ENCODE results near the gene NDUFA8. TPM values are rescaled to one million over a fixed set of nuclear protein-coding genes. Genes with fewer than 3 reads are reported as not detected.

The NDUFA8 gene
- total RNA-seq, 4 donors from 2014 or later: 40.6 to 48.0 (median 45.7) TPM

- Histone ChIP-seq H3K36me3 (no peaks in the 10 kb centered on the region), H3K4me3 (no peak overlapping the region), H3K27me3 (peaks cover 0 to 2% (median 0%) of the 10 kb centered on the region in 4 donors), H3K4me1 (peaks cover 0 to 31% (median 16%) of the 10 kb centered on the region in 3 donors), H3K9me3 (no peaks in the 10 kb centered on the region), H3K27ac (no peak overlapping the region)
- intact Hi-C loops (cut with DNase I): no loop called here
- WGBS, 2 donors: 52 to 56% methylated on average over 4 to 5 of the region's 5 CpGs
- TF ChIP-seq, protein P1, sequence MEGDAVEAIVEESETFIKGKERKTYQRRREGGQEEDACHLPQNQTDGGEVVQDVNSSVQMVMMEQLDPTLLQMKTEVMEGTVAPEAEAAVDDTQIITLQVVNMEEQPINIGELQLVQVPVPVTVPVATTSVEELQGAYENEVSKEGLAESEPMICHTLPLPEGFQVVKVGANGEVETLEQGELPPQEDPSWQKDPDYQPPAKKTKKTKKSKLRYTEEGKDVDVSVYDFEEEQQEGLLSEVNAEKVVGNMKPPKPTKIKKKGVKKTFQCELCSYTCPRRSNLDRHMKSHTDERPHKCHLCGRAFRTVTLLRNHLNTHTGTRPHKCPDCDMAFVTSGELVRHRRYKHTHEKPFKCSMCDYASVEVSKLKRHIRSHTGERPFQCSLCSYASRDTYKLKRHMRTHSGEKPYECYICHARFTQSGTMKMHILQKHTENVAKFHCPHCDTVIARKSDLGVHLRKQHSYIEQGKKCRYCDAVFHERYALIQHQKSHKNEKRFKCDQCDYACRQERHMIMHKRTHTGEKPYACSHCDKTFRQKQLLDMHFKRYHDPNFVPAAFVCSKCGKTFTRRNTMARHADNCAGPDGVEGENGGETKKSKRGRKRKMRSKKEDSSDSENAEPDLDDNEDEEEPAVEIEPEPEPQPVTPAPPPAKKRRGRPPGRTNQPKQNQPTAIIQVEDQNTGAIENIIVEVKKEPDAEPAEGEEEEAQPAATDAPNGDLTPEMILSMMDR (IDR thresholded peaks at IDR 0.05): no peak
- TF ChIP-seq POLR2A (IDR thresholded peaks at IDR 0.05): no peak
- no peak for DNase-seq
Measured at GRCh38 chr9:122192261-122192875, 32.8 kb upstream of the NDUFA8 start.

DNA sequence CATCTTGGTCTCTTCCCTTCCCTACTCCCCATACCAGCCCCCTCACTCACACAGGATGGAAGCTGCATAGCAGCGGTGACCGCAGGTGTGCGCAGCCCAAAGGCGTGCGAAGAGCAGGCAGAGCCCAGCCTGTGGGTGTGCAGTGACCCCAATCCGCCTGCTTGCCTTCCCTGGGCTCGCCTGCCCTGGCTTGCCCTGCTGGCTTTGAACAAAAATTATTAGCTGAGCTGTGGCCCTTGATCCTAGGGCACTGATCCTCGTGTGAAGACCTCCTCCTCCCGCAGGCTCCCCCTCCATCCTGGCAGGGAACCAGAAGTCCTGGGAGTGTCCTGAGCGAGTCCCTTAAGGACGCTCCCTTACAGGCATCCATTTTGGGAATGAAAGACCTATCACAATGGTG, 32.0 kb upstream of the NDUFA8 start:
- WGBS, 2 donors: 39% methylated on average over 11 of the region's 11 CpGs; no CpG with 5 or more reads in 1 of the 2 donors
- Histone ChIP-seq H3K4me1 (peaks cover 0 to 31% (median 16%) of the 10 kb centered on the region in 3 donors), H3K4me3 (no peak overlapping the region), H3K36me3 (no peaks in the 10 kb centered on the region), H3K27me3 (no peaks in the 10 kb centered on the region), H3K27ac (no peak overlapping the region), H3K9me3 (no peaks in the 10 kb centered on the region)
- TF ChIP-seq, protein P1 (IDR thresholded peaks at IDR 0.05): no peak
- TF ChIP-seq POLR2A (IDR thresholded peaks at IDR 0.05): no peak
- DNase-seq: no peak
- intact Hi-C loops (cut with DNase I): no loop called here

GRCh38 chr9:122190597-122191381, 31.2 kb upstream of the NDUFA8 start:
- intact Hi-C loops (cut with DNase I): no loop called here
- Histone ChIP-seq H3K4me1 (peaks cover 0 to 31% (median 16%) of the 10 kb centered on the region in 3 donors), H3K27me3 (no peaks in the 10 kb centered on the region), H3K9me3 (no peaks in the 10 kb centered on the region), H3K36me3 (no peaks in the 10 kb centered on the region), H3K27ac (no peak overlapping the region), H3K4me3 (no peak overlapping the region)
- DNase-seq: no peak
- TF ChIP-seq POLR2A (IDR thresholded peaks at IDR 0.05): no peak
- TF ChIP-seq, protein P1 (IDR thresholded peaks at IDR 0.05): no peak
- 45 to 46% methylated on average over 7 to 9 of the region's 12 CpGs for WGBS, 2 donors

GRCh38 chr9:122188369-122188768, 28.8 kb upstream of the NDUFA8 start:
- no peak overlapping the region for H3K27ac ChIP-seq
- intact Hi-C loops (cut with DNase I): no loop called here
- TF ChIP-seq POLR2A (IDR thresholded peaks at IDR 0.05): no peak
- TF ChIP-seq, protein P1 (IDR thresholded peaks at IDR 0.05): no peak
- WGBS, 2 donors: no CpG with 5 or more reads among the region's 6 CpGs
- no peak overlapping the region for H3K4me3 ChIP-seq
- H3K9me3 ChIP-seq: no peaks in the 10 kb centered on the region
- H3K4me1 ChIP-seq: peaks cover 0 to 29% (median 16%) of the 10 kb centered on the region in 3 donors
- H3K36me3 ChIP-seq: no peaks in the 10 kb centered on the region
- no peak for DNase-seq
- H3K27me3 ChIP-seq: peaks cover 0 to 6% (median 0%) of the 10 kb centered on the region in 4 donors
